Testis (tissue), 2 donors: ENCODE data around the gene GAS1.

Experiments
- CTCF ChIP-seq, 3 experiments: fragments of 450-650 bp in 2 of 3; fragments of 200-600 bp in 1 of 3; sonication (generic) in 1 of 3; IDR thresholded peaks; one replicate each; pipeline ENCODE4 v1.5.1; 2016 to 2019; ENCODE audit warnings: antibody characterized with exemption in 3 of 3, mild to moderate bottlenecking in 2 of 3, moderate library complexity in 1 of 3
- POLR2A ChIP-seq: fragments of 450-650 bp; IDR thresholded peaks from one replicate; pipeline ENCODE4 v1.6.1; 2017; ENCODE audit warnings: antibody characterized with exemption, mild to moderate bottlenecking, moderate library complexity

- no peak for TF ChIP-seq CTCF (IDR thresholded peaks at IDR 0.05)
- TF ChIP-seq POLR2A, result no peak
Measured at GRCh38 chr9:86924206-86924605, 23.1 kb downstream of the GAS1 start.
